HG03354 (cell line): ENCODE data around the gene CCDC82.

Experiments
- ATAC-seq: cut with Tn5 transposase; IDR thresholded peaks from one replicate; pipeline ENCODE4 v1.9.1; 2021; ENCODE audit warnings: mild to moderate bottlenecking; ENCODE audit not compliant: unreplicated experiment, poor library complexity, severe bottlenecking

CCDC82 gene

GRCh38 chr11:96310236-96310635 lies 79.5 kb downstream of the CCDC82 start:
- ATAC-seq, result no peak

- no peak for ATAC-seq
Observed at GRCh38 chr11:96309643-96310017, 80.1 kb downstream of the CCDC82 start.

GRCh38 chr11:96309016-96309642 lies 80.6 kb downstream of the CCDC82 start:
- ATAC-seq, result no peak

GRCh38 chr11:96307776-96308140 lies 82.0 kb downstream of the CCDC82 start:
- no peak for ATAC-seq

GRCh38 chr11:96306933-96307775 lies 82.6 kb downstream of the CCDC82 start:
- peak; percentile 53 for ATAC-seq

- ATAC-seq, result peak; percentile 45
Observed at GRCh38 chr11:96306600-96306932, 83.1 kb downstream of the CCDC82 start.

- ATAC-seq, result no peak
Observed at GRCh38 chr11:96306071-96306470, 83.6 kb downstream of the CCDC82 start.

- no peak for ATAC-seq
Observed at GRCh38 chr11:96303980-96304379, 85.7 kb downstream of the CCDC82 start.

- ATAC-seq, result no peak
Observed at GRCh38 chr11:96303064-96303463, 86.6 kb downstream of the CCDC82 start.
